OCI-LY3 (cell line): ENCODE measurements around the gene FGF5.

Experiments
- CTCF ChIP-seq: fragments of 200-600, 300-600 bp; sonication (generic); IDR thresholded peaks from 2 replicates; pipeline ENCODE4 v1.5.1; 2014; ENCODE audit warnings: antibody characterized with exemption, low read length, low read depth
- EZH2phosphoT487 ChIP-seq: fragments of 200-600 bp; shearing (Covaris generic); IDR thresholded peaks from 2 replicates; pipeline ENCODE4 v1.6.1; 2018; ENCODE audit warnings: antibody characterized with exemption, mixed run types, low read depth

DNA sequence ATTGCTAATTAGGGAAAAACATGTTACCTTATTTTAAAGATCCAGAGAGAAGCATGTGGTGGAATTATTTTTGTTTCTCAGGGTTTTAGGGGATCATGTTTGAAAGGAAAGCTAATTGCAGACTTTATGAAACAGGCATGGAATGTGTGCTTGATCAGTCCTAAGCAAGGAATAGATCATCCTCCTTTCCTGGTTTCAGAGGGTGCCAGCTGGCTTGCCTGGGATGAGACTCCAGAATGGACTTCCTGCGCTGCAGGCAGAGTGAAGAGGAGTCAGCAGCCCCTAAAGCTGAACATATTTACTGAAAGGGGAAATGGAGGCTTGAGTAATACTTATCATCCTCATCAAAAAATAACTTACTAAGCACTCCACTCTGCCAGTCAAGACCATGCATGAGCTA lies 13.3 kb downstream of the FGF5 start:
- TF ChIP-seq CTCF (no peak), EZH2phosphoT487 (no peak)
